SK-N-SH (cell line): ENCODE data around the gene GABRD.
"Not testable (repeated sequence)": the region's sequence is repeated elsewhere in the genome, so short reads cannot be mapped to it uniquely, and the experiment has no call there.

ENCODE experiments used
- ELF1 ChIP-seq: IDR thresholded peaks from 2 replicates; pipeline ENCODE4 v1.4.0; 2012
- EP300 ChIP-seq, 2 experiments: IDR thresholded peaks; 2 replicates each; pipeline versions ENCODE4 v1.4.0 to v1.6.1; 2012; ENCODE audit warnings: borderline replicate concordance in 1 of 2, low read depth in 1 of 2, low read length in 1 of 2
- EZH2phosphoT487 ChIP-seq: fragments of 200-600 bp; sonication (generic); IDR thresholded peaks from 2 replicates; pipeline ENCODE4 v1.6.1; 2017; ENCODE audit warnings: low read depth, mixed run types, mild to moderate bottlenecking, antibody characterized with exemption, moderate library complexity, borderline replicate concordance
- JUND ChIP-seq: IDR thresholded peaks from 2 replicates; pipeline ENCODE4 v1.4.0; 2012
- NFIC ChIP-seq: IDR thresholded peaks from 2 replicates; pipeline ENCODE4 v1.4.0; 2012; ENCODE audit warnings: borderline replicate concordance
- POLR2AphosphoS5 ChIP-seq: IDR thresholded peaks from 2 replicates; pipeline ENCODE4 v1.6.1; 2012; ENCODE audit warnings: low read depth, low read length
- RAD21 ChIP-seq: IDR thresholded peaks from 2 replicates; pipeline ENCODE4 v1.6.1; 2012; ENCODE audit warnings: mild to moderate bottlenecking, low read length
- RFX5 ChIP-seq: IDR thresholded peaks from 2 replicates; pipeline ENCODE4 v1.6.1; 2012; ENCODE audit warnings: mild to moderate bottlenecking, improper control_type of control experiment, low read length
- RXRA ChIP-seq: IDR thresholded peaks from 2 replicates; pipeline ENCODE4 v1.4.0; 2012; ENCODE audit warnings: low read depth, mild to moderate bottlenecking, borderline replicate concordance
- TEAD4 ChIP-seq: IDR thresholded peaks from 2 replicates; pipeline ENCODE4 v1.4.0; 2012; ENCODE audit warnings: mild to moderate bottlenecking, borderline replicate concordance; ENCODE audit not compliant: insufficient read depth
- USF2 ChIP-seq: fragments of 150-350 bp; IDR thresholded peaks from 2 replicates; pipeline ENCODE4 v1.6.1; 2017; ENCODE audit warnings: antibody characterized with exemption, low read length, low read depth, borderline replicate concordance
- TF ChIP-seq, protein P1 (sequence below): IDR thresholded peaks from 2 replicates; pipeline ENCODE4 v1.4.0; 2012; ENCODE audit warnings: low read depth, borderline replicate concordance
- TF ChIP-seq, protein P2 (sequence below): fragments of 200-600 bp; sonication (generic); IDR thresholded peaks from 2 replicates; pipeline ENCODE4 v1.6.1; 2017; ENCODE audit warnings: antibody characterized with exemption, mild to moderate bottlenecking, moderate library complexity
- TF ChIP-seq, protein P3 (sequence below): IDR thresholded peaks from 2 replicates; pipeline ENCODE4 v1.4.0; 2012; ENCODE audit warnings: low read depth, borderline replicate concordance

DNA sequence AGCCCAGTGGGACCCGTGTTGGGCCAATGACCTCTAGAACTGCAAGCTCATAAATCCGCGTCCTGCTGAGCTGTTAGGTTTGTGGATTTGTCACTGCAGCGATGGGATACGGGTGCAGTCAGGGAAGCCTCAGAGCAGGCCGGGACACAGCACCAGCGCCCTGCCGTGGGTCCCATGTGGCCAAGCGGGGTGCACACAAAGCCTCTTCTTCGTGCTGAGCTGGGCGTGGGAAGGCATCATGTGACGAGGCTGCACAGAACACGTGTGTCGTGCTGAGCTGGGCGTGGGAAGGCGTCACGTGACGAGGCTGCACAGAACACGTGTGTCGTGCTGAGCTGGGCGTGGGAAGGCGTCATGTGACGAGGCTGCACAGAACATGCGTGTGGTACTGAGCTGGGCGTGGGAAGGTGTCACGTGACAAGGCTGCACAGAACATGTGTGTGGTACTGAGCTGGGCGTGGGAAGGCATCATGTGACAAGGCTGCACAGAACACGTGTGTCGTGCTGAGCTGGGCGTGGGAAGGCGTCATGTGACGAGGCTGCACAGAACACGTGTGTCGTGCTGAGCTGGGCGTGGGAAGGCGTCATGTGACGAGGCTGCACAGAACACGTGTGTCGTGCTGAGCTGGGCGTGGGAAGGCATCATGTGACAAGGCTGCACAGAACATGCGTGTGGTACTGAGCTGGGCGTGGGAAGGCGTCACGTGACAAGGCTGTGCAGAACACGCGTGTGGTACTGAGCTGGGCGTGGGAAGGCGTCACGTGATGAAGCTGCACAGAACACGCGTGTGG is 40.3 kb upstream of the GABRD start:
- TF ChIP-seq, protein P1, sequence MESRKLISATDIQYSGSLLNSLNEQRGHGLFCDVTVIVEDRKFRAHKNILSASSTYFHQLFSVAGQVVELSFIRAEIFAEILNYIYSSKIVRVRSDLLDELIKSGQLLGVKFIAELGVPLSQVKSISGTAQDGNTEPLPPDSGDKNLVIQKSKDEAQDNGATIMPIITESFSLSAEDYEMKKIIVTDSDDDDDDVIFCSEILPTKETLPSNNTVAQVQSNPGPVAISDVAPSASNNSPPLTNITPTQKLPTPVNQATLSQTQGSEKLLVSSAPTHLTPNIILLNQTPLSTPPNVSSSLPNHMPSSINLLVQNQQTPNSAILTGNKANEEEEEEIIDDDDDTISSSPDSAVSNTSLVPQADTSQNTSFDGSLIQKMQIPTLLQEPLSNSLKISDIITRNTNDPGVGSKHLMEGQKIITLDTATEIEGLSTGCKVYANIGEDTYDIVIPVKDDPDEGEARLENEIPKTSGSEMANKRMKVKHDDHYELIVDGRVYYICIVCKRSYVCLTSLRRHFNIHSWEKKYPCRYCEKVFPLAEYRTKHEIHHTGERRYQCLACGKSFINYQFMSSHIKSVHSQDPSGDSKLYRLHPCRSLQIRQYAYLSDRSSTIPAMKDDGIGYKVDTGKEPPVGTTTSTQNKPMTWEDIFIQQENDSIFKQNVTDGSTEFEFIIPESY: not testable (repeated sequence)
- TF ChIP-seq POLR2AphosphoS5; TEAD4; ELF1; JUND; RFX5; EZH2phosphoT487; EP300 (IDR thresholded peaks at IDR 0.05; ENCODE audit: borderline replicate concordance in 1 of 2, low read depth in 1 of 2, low read length in 1 of 2); RXRA; RAD21; USF2; NFIC: not testable (repeated sequence)
- TF ChIP-seq, protein P2, sequence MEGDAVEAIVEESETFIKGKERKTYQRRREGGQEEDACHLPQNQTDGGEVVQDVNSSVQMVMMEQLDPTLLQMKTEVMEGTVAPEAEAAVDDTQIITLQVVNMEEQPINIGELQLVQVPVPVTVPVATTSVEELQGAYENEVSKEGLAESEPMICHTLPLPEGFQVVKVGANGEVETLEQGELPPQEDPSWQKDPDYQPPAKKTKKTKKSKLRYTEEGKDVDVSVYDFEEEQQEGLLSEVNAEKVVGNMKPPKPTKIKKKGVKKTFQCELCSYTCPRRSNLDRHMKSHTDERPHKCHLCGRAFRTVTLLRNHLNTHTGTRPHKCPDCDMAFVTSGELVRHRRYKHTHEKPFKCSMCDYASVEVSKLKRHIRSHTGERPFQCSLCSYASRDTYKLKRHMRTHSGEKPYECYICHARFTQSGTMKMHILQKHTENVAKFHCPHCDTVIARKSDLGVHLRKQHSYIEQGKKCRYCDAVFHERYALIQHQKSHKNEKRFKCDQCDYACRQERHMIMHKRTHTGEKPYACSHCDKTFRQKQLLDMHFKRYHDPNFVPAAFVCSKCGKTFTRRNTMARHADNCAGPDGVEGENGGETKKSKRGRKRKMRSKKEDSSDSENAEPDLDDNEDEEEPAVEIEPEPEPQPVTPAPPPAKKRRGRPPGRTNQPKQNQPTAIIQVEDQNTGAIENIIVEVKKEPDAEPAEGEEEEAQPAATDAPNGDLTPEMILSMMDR: not testable (repeated sequence)
- TF ChIP-seq, protein P3, sequence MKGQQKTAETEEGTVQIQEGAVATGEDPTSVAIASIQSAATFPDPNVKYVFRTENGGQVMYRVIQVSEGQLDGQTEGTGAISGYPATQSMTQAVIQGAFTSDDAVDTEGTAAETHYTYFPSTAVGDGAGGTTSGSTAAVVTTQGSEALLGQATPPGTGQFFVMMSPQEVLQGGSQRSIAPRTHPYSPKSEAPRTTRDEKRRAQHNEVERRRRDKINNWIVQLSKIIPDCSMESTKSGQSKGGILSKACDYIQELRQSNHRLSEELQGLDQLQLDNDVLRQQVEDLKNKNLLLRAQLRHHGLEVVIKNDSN: not testable (repeated sequence)
